SU-DHL-6 (cell line): ENCODE results near the gene ETNK2.

Source experiments
- H2AFZ ChIP-seq: fragments of 200-600 bp; sonication (generic); 2 replicates; pipeline ENCODE4 v1.6.1; 2014; ENCODE audit warnings: low read depth, mild to moderate bottlenecking, moderate library complexity, mixed read lengths, antibody characterized with exemption, low read length; ENCODE audit not compliant: severe bottlenecking
- H3F3A ChIP-seq: fragments of 200-600 bp; shearing (Covaris generic); 2 replicates; pipeline ENCODE4 v1.6.0; 2016; ENCODE audit warnings: antibody characterized with exemption, mild to moderate bottlenecking; ENCODE audit not compliant: insufficient read depth
- H3K27ac ChIP-seq: fragments of 200-600 bp; sonication (generic); 2 replicates; pipeline ENCODE4 v1.5.1; 2016; ENCODE audit warnings: low read depth, mild to moderate bottlenecking, low read length, moderate library complexity, mixed read lengths
- H3K27me3 ChIP-seq: fragments of 200-600 bp; sonication (generic), shearing (Covaris generic); 2 replicates; pipeline ENCODE4 v1.6.0; 2014; ENCODE audit warnings: mild to moderate bottlenecking, low read length
- H3K36me3 ChIP-seq: fragments of 200-600 bp; sonication (generic); 2 replicates; pipeline ENCODE4 v1.6.1; 2014; ENCODE audit warnings: mild to moderate bottlenecking, low read length, mixed read lengths
- H3K4me2 ChIP-seq: fragments of 300-600, 200-600 bp; shearing (Covaris generic), sonication (generic); 2 replicates; pipeline ENCODE4 v1.6.0; 2014; ENCODE audit warnings: low read length, low read depth, mild to moderate bottlenecking; ENCODE audit not compliant: poor library complexity, severe bottlenecking
- H3K4me3 ChIP-seq: fragments of 200-600 bp; sonication (generic); 2 replicates; pipeline ENCODE4 v1.5.1; 2014; ENCODE audit warnings: antibody characterized with exemption, low read length, mild to moderate bottlenecking, mixed read lengths; ENCODE audit not compliant: insufficient read depth, poor library complexity, severe bottlenecking
- H3K79me2 ChIP-seq: fragments of 200-600 bp; sonication (generic); 2 replicates; pipeline ENCODE4 v1.6.1; 2014; ENCODE audit warnings: mild to moderate bottlenecking, low read length, moderate library complexity; ENCODE audit not compliant: insufficient read depth
- H3K9ac ChIP-seq: fragments of 200-600 bp; sonication (generic); 2 replicates; pipeline ENCODE4 v1.7.0; 2014; ENCODE audit warnings: mild to moderate bottlenecking, low read length
- H3K9me2 ChIP-seq: fragments of 200-600 bp; sonication (generic); replicated peaks from 2 replicates; pipeline ENCODE4 v1.6.1; 2014; ENCODE audit warnings: low read length; ENCODE audit not compliant: insufficient read depth
- H3K9me3 ChIP-seq: fragments of 200-600 bp; sonication (generic); 2 replicates; pipeline ENCODE4 v1.6.1; 2014; ENCODE audit warnings: low read length, mixed read lengths; ENCODE audit not compliant: insufficient read depth
- H4K20me1 ChIP-seq: fragments of 200-600 bp; sonication (generic); 2 replicates; pipeline ENCODE4 v1.6.1; 2014; ENCODE audit warnings: low read depth, mild to moderate bottlenecking, antibody characterized with exemption, low read length, moderate library complexity, mixed read lengths
- EZH2phosphoT487 ChIP-seq: fragments of 200-600 bp; sonication (generic), shearing (Covaris generic); conservative IDR thresholded peaks from 2 replicates; pipeline ENCODE4 v1.6.1; 2018; ENCODE audit warnings: mild to moderate bottlenecking, antibody characterized with exemption, low read length, moderate library complexity, mixed read lengths
- TF ChIP-seq, protein P1 (sequence below): fragments of 200-600 bp; sonication (generic); IDR thresholded peaks from one replicate; pipeline ENCODE4 v1.5.1; 2017; ENCODE audit warnings: antibody characterized with exemption, mild to moderate bottlenecking, low read length, moderate library complexity; ENCODE audit not compliant: insufficient read depth, poor library complexity, severe bottlenecking

The ETNK2 gene

DNA sequence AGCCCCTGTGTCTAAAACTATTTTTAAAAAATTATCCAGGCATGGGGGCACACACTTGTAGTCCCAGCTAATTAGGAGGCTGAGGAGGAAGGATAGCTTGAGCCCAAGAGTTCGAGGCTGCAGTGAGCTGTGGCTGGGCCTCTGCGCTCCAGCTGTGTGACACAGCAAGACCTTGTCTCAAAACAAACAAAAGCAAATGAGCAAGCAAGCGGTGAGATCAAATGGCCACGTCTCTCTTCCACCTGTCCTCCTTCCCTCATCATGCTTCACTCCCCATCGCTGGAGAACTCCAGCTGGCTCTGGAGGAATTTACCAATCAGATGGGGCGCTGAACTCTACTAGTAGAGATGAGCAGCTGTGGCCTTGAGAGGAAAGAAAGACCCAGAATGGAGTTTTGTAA lies 28.3 kb upstream of the ETNK2 start:
- no peaks in the 10 kb centered on the region for H3K9me2 ChIP-seq
- no peak overlapping the region for H3K9ac ChIP-seq
- no peak overlapping the region for H3K27ac ChIP-seq
- no peaks in the 10 kb centered on the region for H4K20me1 ChIP-seq
- no peaks in the 10 kb centered on the region for H3K79me2 ChIP-seq
- H3K27me3 ChIP-seq = no peaks in the 10 kb centered on the region
- H3K4me3 ChIP-seq = no peak overlapping the region
- no peaks in the 10 kb centered on the region for H3K36me3 ChIP-seq
- H3K4me2 ChIP-seq = no peak overlapping the region
- no peak overlapping the region for H2AFZ ChIP-seq
- H3F3A ChIP-seq = no peaks in the 10 kb centered on the region
- TF ChIP-seq EZH2phosphoT487 = no peak
- TF ChIP-seq, protein P1, sequence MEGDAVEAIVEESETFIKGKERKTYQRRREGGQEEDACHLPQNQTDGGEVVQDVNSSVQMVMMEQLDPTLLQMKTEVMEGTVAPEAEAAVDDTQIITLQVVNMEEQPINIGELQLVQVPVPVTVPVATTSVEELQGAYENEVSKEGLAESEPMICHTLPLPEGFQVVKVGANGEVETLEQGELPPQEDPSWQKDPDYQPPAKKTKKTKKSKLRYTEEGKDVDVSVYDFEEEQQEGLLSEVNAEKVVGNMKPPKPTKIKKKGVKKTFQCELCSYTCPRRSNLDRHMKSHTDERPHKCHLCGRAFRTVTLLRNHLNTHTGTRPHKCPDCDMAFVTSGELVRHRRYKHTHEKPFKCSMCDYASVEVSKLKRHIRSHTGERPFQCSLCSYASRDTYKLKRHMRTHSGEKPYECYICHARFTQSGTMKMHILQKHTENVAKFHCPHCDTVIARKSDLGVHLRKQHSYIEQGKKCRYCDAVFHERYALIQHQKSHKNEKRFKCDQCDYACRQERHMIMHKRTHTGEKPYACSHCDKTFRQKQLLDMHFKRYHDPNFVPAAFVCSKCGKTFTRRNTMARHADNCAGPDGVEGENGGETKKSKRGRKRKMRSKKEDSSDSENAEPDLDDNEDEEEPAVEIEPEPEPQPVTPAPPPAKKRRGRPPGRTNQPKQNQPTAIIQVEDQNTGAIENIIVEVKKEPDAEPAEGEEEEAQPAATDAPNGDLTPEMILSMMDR = no peak
- H3K9me3 ChIP-seq = no peaks in the 10 kb centered on the region

DNA sequence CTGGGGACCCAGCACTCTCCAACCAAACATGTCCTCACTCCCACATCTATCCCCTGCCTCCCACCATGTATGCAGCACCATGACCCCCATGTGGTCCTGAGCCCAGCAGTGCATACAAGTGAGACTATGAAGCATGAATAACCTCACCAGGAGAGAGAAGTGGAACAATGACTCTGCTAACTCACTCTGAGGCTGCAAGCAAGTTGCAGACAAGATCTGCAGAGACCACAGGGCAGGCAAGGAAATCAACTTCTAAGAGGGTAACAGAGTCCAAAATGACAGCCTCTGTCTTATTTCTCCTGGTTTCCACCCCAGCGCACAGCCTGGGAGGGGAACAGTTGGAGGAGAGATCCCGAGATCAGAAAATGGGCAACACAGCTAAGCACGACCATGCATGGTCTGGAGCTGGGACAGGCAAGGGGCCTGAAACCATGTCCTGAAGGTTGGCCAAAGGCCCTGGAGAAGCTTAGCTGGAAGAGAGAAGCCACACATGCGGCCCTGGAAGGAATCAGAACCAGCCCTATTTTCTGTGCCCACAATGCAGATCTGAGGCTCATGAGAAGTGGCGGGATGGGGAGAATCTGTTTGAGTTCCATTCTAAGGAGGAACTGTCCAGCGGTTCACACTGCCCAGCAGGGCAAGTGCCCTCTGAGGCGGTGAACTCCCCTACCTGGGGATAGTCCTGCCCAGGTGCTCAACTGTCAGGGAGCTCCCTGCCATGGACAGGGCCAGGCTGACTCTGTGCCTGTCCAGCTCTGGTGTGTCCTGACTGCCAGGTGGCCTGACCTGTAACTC lies 26.8 kb upstream of the ETNK2 start:
- Histone ChIP-seq H3F3A (no peaks in the 10 kb centered on the region), H3K4me3 (no peak overlapping the region), H4K20me1 (no peaks in the 10 kb centered on the region), H2AFZ (no peak overlapping the region), H3K9me3 (no peaks in the 10 kb centered on the region), H3K9ac (no peak overlapping the region), H3K79me2 (no peaks in the 10 kb centered on the region), H3K4me2 (no peak overlapping the region), H3K27me3 (no peaks in the 10 kb centered on the region), H3K36me3 (no peaks in the 10 kb centered on the region), H3K9me2 (no peaks in the 10 kb centered on the region), H3K27ac (no peak overlapping the region)
- TF ChIP-seq, protein P1 = no peak
- no peak for TF ChIP-seq EZH2phosphoT487

DNA sequence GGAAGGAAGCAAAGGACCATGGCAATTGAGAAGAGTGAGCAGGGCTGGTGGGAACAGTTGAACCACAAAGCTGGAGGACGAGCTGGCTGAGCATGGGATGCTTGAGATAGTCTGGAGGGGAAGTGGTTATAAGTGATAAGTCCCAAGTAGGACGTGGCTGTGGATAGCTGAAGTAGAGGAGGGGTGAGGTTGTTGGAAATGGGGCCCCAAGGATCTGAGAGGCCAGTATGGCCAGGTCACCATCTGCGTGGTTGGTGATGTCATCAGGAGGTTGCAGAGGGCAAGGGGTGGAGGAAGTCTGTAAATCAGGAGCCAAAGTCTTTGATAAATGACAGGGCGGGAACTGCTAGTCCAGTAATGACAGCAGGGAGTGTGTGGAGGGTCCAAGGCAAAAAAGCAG lies 25.3 kb upstream of the ETNK2 start:
- no peaks in the 10 kb centered on the region for H3F3A ChIP-seq
- no peak overlapping the region for H3K9ac ChIP-seq
- no peak overlapping the region for H3K4me3 ChIP-seq
- H3K36me3 ChIP-seq = no peaks in the 10 kb centered on the region
- no peaks in the 10 kb centered on the region for H3K27me3 ChIP-seq
- TF ChIP-seq, protein P1 = no peak
- TF ChIP-seq EZH2phosphoT487 = no peak
- H3K9me3 ChIP-seq = no peaks in the 10 kb centered on the region
- H3K79me2 ChIP-seq = no peaks in the 10 kb centered on the region
- no peaks in the 10 kb centered on the region for H3K9me2 ChIP-seq
- H2AFZ ChIP-seq = no peak overlapping the region
- H3K27ac ChIP-seq = no peak overlapping the region
- H4K20me1 ChIP-seq = no peaks in the 10 kb centered on the region
- H3K4me2 ChIP-seq = no peak overlapping the region
